GM23338 (cell line): Measurements from ENCODE around the gene APLNR. TPM values are rescaled to one million over a fixed set of nuclear protein-coding genes. Genes with fewer than 3 reads are reported as not detected.

Experiments
- ATAC-seq: fragments of 200-7000 bp; cut with Tn5 transposase; 3 replicates; pipeline ENCODE4 v1.9.1; 2020
- DNase-seq: peaks from one replicate; pipeline ENCODE4 v3.0.0-alpha.2; 2015; ENCODE audit warnings: low spot score
- H2AFZ ChIP-seq: fragments of 200-600 bp; sonication (generic); 2 replicates; pipeline ENCODE4 v1.8.0; 2016; ENCODE audit warnings: antibody characterized with exemption, mild to moderate bottlenecking, moderate library complexity
- H3F3A ChIP-seq: fragments of 200-600 bp; sonication (generic); replicated peaks from 2 replicates; pipeline ENCODE4 v1.8.0; 2017; ENCODE audit warnings: antibody characterized with exemption, mixed run types, low read depth
- H3K27ac ChIP-seq: fragments of 200-600 bp; sonication (generic); 2 replicates; pipeline ENCODE4 v1.6.1; 2016; ENCODE audit warnings: low read depth
- H3K27me3 ChIP-seq: fragments of 200-600 bp; sonication (generic); 2 replicates; pipeline ENCODE4 v1.8.0; 2016; ENCODE audit warnings: mild to moderate bottlenecking, mixed run types, moderate library complexity; ENCODE audit not compliant: insufficient read depth
- H3K36me3 ChIP-seq: fragments of 200-600 bp; sonication (generic); 2 replicates; pipeline ENCODE4 v1.8.0; 2016; ENCODE audit warnings: mild to moderate bottlenecking; ENCODE audit not compliant: insufficient read depth
- H3K4me1 ChIP-seq: fragments of 200-600 bp; sonication (generic); 2 replicates; pipeline ENCODE4 v1.8.0; 2016; ENCODE audit warnings: mild to moderate bottlenecking, moderate library complexity; ENCODE audit not compliant: insufficient read depth
- H3K4me2 ChIP-seq: fragments of 200-600 bp; sonication (generic); 2 replicates; pipeline ENCODE4 v1.7.1; 2017; ENCODE audit warnings: mixed run types
- H3K4me3 ChIP-seq: fragments of 200-600 bp; sonication (generic); 2 replicates; pipeline ENCODE4 v1.6.1; 2016; ENCODE audit warnings: mixed run types
- H3K79me2 ChIP-seq: fragments of 200-600 bp; sonication (generic); replicated peaks from 2 replicates; pipeline ENCODE4 v1.8.0; 2017; ENCODE audit warnings: mild to moderate bottlenecking; ENCODE audit not compliant: insufficient read depth
- H3K9me2 ChIP-seq: fragments of 200-600 bp; sonication (generic); 2 replicates; pipeline ENCODE4 v1.8.0; 2017; ENCODE audit not compliant: insufficient read depth
- H4K20me1 ChIP-seq: fragments of 200-600 bp; sonication (generic); replicated peaks from 2 replicates; pipeline ENCODE4 v1.8.0; 2017; ENCODE audit warnings: mild to moderate bottlenecking; ENCODE audit not compliant: insufficient read depth
- H3K27ac Mint-ChIP-seq: 2 replicates; pipeline ENCODE4 v1.8.0; 2020; ENCODE audit warnings: inconsistent platforms, mild to moderate bottlenecking, moderate library complexity, mixed read lengths
- H3K27me3 Mint-ChIP-seq: 3 replicates; pipeline ENCODE4 v1.8.0; 2022; ENCODE audit warnings: low read depth, mild to moderate bottlenecking, moderate library complexity, mixed read lengths, inconsistent platforms; ENCODE audit not compliant: insufficient read depth, poor library complexity
- H3K36me3 Mint-ChIP-seq: 3 replicates; pipeline ENCODE4 v1.8.0; 2021; ENCODE audit warnings: low read depth, mild to moderate bottlenecking, inconsistent platforms, moderate library complexity, mixed read lengths
- H3K4me1 Mint-ChIP-seq: 3 replicates; pipeline ENCODE4 v1.8.0; 2020; ENCODE audit warnings: mild to moderate bottlenecking, inconsistent platforms, mixed read lengths
- H3K4me3 Mint-ChIP-seq: 3 replicates; pipeline ENCODE4 v1.8.0; 2021; ENCODE audit warnings: moderate library complexity, mild to moderate bottlenecking, inconsistent platforms, mixed read lengths
- H3K9me3 Mint-ChIP-seq: 3 replicates; pipeline ENCODE4 v1.8.0; 2020; ENCODE audit warnings: moderate library complexity, mild to moderate bottlenecking, inconsistent platforms, mixed read lengths
- CREB1 ChIP-seq: fragments of 250-450 bp; sonication (Bioruptor Pico); IDR thresholded peaks from 2 replicates; pipeline ENCODE4 v1.5.0; 2020; ENCODE audit warnings: low read depth, mild to moderate bottlenecking, moderate library complexity
- CTCF ChIP-seq, 2 experiments: fragments of 200-600 bp in 1 of 2; sonication (generic) in 1 of 2; conservative IDR thresholded peaks; 2 replicates each; pipeline versions ENCODE4 v1.5.1 to v1.6.1; 2016 to 2017; ENCODE audit warnings: antibody characterized with exemption in 2 of 2, low read depth in 2 of 2, mild to moderate bottlenecking in 2 of 2, moderate library complexity in 1 of 2
- EZH2 ChIP-seq: fragments of 200-600 bp; sonication (generic); IDR thresholded peaks from one replicate; pipeline ENCODE4 v1.8.0; 2017; ENCODE audit warnings: antibody characterized with exemption, mild to moderate bottlenecking, low read depth; ENCODE audit not compliant: unreplicated experiment
- EZH2phosphoT487 ChIP-seq: fragments of 200-600 bp; sonication (generic); IDR thresholded peaks from one replicate; pipeline ENCODE4 v1.8.1; 2018; ENCODE audit warnings: antibody characterized with exemption; ENCODE audit not compliant: unreplicated experiment
- JUNB ChIP-seq: IDR thresholded peaks from one replicate; pipeline ENCODE4 v1.6.1; 2016; ENCODE audit warnings: antibody characterized with exemption; ENCODE audit not compliant: unreplicated experiment
- NANOG ChIP-seq: IDR thresholded peaks from 2 replicates; pipeline ENCODE4 v1.6.1; 2016; ENCODE audit warnings: antibody characterized with exemption, borderline replicate concordance
- POLR2AphosphoS5 ChIP-seq: IDR thresholded peaks from 2 replicates; pipeline ENCODE4 v1.6.1; 2016; ENCODE audit warnings: antibody characterized with exemption, low read depth
- REST ChIP-seq: IDR thresholded peaks from one replicate; pipeline ENCODE4 v1.6.1; 2018; ENCODE audit warnings: antibody characterized with exemption; ENCODE audit not compliant: unreplicated experiment
- STAT1 ChIP-seq: IDR thresholded peaks from one replicate; pipeline ENCODE4 v1.6.1; 2016; ENCODE audit warnings: antibody characterized with exemption; ENCODE audit not compliant: unreplicated experiment
- ZNF114 ChIP-seq: fragments of 250-450 bp; sonication (Bioruptor Pico); IDR thresholded peaks from 2 replicates; pipeline ENCODE4 v1.5.0; 2020; ENCODE audit warnings: mild to moderate bottlenecking, moderate library complexity
- ZNF331 ChIP-seq: fragments of 250-450 bp; sonication (Bioruptor Pico); IDR thresholded peaks from 2 replicates; pipeline ENCODE4 v1.5.0; 2020; ENCODE audit warnings: low read depth, mild to moderate bottlenecking, moderate library complexity
- polyA plus RNA-seq: library from polyadenylated mRNA; unstranded; fragments of >200 nt; fragmentation: Nextera tagmentation; extraction: Ambion mirVana; gene quantifications from 2 replicates; pipeline ENCODE4 v1.2.1, GENCODE V29; 2016
- total RNA-seq: library from RNA; depleted of rRNA; stranded (reverse); fragments of >200 nt; shearing (Covaris generic); gene quantifications from 2 replicates; pipeline ENCODE4 v1.2.3, GENCODE V29; 2014
- TF ChIP-seq, protein P1 (sequence below): fragments of 250-450 bp; sonication (Bioruptor Pico); IDR thresholded peaks from 2 replicates; pipeline ENCODE4 v1.5.0; 2020; ENCODE audit warnings: mild to moderate bottlenecking, moderate library complexity
- TF ChIP-seq, protein P2 (sequence below): IDR thresholded peaks from 2 replicates; pipeline ENCODE4 v1.6.1; 2016; ENCODE audit warnings: antibody characterized with exemption

Gene APLNR
- total and polyA plus RNA-seq, 2 experiments from 2014 or later: 0.10 TPM; not detected in 1

DNA sequence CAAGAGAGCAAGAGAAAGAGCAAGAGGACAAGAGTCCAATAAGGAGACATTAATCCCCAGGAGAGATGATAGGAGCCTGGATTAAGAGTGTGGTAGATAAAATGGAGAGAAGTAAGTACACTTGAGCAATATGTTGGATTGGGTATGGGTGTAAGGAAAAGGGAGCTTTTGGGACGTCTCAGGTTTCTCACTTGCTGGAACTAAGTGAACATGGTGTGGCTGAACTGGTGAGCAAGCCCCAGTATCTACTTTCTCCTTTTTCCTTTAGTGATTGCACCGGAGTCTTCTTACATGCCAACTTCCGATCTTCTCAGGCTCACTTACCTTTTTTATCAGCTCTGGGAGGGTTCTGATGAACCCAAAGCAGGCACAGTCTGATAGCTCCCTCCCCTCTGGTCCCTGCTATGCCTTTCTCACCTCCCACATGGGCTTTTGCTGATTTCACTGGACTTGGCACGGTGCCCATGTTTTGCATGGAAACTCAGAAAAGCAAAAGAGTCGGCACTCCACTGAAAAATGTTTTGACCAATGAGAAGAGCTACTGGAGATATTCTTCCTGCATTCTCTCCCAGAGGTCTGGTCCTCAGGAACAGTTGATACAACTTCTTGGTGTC, 14.5 kb upstream of the APLNR start:
- H3F3A ChIP-seq: no peaks in the 10 kb centered on the region
- Mint-ChIP-seq H3K27me3 (peaks cover 5% of the 10 kb centered on the region), H3K4me3 (no peak overlapping the region), H3K9me3 (no peaks in the 10 kb centered on the region; the same call in 2 of the 3 replicates), H3K36me3 (no peaks in the 10 kb centered on the region), H3K4me1 (no peaks in the 10 kb centered on the region), H3K27ac (no peak overlapping the region)
- H3K4me3 ChIP-seq: no peak overlapping the region
- TF ChIP-seq ZNF331 (CRISPR knock-in tag) (no peak), NANOG (no peak), POLR2AphosphoS5 (no peak), STAT1 (no peak), CREB1 (CRISPR knock-in tag) (no peak), EZH2phosphoT487 (no peak), CTCF (conservative IDR thresholded peaks at IDR 0.05; ENCODE audit: low read depth in 2 of 2) (no peak), ZNF114 (CRISPR knock-in tag) (no peak), JUNB (no peak), REST (no peak), EZH2 (no peak)
- TF ChIP-seq, protein P1, sequence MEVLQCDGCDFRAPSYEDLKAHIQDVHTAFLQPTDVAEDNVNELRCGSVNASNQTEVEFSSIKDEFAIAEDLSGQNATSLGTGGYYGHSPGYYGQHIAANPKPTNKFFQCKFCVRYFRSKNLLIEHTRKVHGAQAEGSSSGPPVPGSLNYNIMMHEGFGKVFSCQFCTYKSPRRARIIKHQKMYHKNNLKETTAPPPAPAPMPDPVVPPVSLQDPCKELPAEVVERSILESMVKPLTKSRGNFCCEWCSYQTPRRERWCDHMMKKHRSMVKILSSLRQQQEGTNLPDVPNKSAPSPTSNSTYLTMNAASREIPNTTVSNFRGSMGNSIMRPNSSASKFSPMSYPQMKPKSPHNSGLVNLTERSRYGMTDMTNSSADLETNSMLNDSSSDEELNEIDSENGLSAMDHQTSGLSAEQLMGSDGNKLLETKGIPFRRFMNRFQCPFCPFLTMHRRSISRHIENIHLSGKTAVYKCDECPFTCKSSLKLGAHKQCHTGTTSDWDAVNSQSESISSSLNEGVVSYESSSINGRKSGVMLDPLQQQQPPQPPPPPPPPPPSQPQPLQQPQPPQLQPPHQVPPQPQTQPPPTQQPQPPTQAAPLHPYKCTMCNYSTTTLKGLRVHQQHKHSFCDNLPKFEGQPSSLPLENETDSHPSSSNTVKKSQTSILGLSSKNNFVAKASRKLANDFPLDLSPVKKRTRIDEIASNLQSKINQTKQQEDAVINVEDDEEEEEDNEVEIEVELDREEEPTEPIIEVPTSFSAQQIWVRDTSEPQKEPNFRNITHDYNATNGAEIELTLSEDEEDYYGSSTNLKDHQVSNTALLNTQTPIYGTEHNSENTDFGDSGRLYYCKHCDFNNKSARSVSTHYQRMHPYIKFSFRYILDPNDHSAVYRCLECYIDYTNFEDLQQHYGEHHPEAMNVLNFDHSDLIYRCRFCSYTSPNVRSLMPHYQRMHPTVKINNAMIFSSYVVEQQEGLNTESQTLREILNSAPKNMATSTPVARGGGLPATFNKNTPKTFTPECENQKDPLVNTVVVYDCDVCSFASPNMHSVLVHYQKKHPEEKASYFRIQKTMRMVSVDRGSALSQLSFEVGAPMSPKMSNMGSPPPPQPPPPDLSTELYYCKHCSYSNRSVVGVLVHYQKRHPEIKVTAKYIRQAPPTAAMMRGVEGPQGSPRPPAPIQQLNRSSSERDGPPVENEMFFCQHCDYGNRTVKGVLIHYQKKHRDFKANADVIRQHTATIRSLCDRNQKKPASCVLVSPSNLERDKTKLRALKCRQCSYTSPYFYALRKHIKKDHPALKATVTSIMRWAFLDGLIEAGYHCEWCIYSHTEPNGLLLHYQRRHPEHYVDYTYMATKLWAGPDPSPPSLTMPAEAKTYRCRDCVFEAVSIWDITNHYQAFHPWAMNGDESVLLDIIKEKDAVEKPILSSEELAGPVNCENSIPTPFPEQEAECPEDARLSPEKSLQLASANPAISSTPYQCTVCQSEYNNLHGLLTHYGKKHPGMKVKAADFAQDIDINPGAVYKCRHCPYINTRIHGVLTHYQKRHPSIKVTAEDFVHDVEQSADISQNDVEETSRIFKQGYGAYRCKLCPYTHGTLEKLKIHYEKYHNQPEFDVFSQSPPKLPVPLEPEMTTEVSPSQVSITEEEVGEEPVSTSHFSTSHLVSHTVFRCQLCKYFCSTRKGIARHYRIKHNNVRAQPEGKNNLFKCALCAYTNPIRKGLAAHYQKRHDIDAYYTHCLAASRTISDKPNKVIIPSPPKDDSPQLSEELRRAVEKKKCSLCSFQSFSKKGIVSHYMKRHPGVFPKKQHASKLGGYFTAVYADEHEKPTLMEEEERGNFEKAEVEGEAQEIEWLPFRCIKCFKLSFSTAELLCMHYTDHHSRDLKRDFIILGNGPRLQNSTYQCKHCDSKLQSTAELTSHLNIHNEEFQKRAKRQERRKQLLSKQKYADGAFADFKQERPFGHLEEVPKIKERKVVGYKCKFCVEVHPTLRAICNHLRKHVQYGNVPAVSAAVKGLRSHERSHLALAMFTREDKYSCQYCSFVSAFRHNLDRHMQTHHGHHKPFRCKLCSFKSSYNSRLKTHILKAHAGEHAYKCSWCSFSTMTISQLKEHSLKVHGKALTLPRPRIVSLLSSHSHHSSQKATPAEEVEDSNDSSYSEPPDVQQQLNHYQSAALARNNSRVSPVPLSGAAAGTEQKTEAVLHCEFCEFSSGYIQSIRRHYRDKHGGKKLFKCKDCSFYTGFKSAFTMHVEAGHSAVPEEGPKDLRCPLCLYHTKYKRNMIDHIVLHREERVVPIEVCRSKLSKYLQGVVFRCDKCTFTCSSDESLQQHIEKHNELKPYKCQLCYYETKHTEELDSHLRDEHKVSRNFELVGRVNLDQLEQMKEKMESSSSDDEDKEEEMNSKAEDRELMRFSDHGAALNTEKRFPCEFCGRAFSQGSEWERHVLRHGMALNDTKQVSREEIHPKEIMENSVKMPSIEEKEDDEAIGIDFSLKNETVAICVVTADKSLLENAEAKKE (CRISPR knock-in tag): no peak
- TF ChIP-seq, protein P2, sequence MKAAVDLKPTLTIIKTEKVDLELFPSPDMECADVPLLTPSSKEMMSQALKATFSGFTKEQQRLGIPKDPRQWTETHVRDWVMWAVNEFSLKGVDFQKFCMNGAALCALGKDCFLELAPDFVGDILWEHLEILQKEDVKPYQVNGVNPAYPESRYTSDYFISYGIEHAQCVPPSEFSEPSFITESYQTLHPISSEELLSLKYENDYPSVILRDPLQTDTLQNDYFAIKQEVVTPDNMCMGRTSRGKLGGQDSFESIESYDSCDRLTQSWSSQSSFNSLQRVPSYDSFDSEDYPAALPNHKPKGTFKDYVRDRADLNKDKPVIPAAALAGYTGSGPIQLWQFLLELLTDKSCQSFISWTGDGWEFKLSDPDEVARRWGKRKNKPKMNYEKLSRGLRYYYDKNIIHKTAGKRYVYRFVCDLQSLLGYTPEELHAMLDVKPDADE: no peak
- H3K27me3 ChIP-seq: no peaks in the 10 kb centered on the region
- H3K36me3 ChIP-seq: no peaks in the 10 kb centered on the region
- DNase-seq (no peak), ATAC-seq (no peak)
- H3K9me2 ChIP-seq: no peaks in the 10 kb centered on the region
- no peak overlapping the region for H3K27ac ChIP-seq
- H3K4me2 ChIP-seq: no peak overlapping the region
- H3K79me2 ChIP-seq: no peaks in the 10 kb centered on the region
- no peaks in the 10 kb centered on the region for H3K4me1 ChIP-seq
- no peak overlapping the region for H2AFZ ChIP-seq
- H4K20me1 ChIP-seq: no peaks in the 10 kb centered on the region
